Measurements from ENCODE around the gene CFAP73. TPM values are rescaled to one million over a fixed set of nuclear protein-coding genes. Genes with fewer than 3 reads are reported as not detected.

Gene CFAP73
- total and polyA plus RNA-seq, 10 of the 15 experiments (the other 5 are each of a cell fraction or from before 2014, with no cell fraction given) = 0.18 TPM; not detected in 9

DNA sequence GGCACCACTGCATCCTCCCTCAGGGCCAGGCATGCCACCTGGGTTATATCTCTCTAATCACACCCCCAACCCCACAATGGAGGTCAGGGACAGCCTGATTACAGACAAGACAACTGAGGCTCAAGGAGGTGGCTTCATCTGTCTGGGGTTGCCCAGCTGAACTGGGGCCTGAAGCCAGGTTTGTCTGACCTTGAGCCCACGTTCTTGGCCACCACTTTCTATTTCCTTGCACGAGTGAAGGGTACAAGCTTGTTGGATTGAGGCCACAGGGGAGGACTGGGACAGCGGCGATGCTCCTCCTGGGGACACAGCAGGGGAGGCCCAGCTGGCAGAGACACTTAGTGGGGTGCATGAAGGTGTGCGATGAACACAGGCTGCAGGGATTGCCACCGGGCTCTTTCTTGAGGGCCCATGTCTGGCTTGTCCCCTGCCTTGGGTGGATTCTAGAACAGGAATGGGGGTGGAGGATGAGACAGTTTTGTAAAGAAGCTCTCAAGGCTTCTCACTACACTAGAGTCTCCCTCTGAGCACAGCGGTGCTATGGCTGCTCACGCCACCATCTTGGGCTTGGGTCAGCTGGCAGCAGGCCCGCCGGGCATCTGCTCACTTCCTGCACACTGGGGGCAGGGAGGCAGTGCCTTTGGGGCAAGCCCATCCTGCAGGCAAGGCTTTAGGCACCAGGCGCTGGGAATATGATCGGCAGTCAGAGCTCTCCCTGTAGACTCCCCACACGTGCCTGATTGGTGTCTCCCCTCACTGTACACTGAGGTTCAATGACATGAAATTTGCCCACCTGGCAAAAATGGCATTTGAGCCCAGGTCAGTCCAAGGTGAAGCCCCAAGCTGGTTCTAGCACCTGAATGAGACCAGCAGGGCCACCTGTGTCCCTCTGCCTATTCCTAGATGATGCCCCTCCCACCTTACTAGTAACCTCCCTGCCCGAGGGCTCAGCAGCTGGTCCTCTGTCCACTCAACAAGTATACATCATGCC is 52.0 kb downstream of the CFAP73 start (continued):
- TF ChIP-seq, protein P1, sequence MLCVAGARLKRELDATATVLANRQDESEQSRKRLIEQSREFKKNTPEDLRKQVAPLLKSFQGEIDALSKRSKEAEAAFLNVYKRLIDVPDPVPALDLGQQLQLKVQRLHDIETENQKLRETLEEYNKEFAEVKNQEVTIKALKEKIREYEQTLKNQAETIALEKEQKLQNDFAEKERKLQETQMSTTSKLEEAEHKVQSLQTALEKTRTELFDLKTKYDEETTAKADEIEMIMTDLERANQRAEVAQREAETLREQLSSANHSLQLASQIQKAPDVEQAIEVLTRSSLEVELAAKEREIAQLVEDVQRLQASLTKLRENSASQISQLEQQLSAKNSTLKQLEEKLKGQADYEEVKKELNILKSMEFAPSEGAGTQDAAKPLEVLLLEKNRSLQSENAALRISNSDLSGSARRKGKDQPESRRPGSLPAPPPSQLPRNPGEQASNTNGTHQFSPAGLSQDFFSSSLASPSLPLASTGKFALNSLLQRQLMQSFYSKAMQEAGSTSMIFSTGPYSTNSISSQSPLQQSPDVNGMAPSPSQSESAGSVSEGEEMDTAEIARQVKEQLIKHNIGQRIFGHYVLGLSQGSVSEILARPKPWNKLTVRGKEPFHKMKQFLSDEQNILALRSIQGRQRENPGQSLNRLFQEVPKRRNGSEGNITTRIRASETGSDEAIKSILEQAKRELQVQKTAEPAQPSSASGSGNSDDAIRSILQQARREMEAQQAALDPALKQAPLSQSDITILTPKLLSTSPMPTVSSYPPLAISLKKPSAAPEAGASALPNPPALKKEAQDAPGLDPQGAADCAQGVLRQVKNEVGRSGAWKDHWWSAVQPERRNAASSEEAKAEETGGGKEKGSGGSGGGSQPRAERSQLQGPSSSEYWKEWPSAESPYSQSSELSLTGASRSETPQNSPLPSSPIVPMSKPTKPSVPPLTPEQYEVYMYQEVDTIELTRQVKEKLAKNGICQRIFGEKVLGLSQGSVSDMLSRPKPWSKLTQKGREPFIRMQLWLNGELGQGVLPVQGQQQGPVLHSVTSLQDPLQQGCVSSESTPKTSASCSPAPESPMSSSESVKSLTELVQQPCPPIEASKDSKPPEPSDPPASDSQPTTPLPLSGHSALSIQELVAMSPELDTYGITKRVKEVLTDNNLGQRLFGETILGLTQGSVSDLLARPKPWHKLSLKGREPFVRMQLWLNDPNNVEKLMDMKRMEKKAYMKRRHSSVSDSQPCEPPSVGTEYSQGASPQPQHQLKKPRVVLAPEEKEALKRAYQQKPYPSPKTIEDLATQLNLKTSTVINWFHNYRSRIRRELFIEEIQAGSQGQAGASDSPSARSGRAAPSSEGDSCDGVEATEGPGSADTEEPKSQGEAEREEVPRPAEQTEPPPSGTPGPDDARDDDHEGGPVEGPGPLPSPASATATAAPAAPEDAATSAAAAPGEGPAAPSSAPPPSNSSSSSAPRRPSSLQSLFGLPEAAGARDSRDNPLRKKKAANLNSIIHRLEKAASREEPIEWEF (IDR thresholded peaks at IDR 0.05; ENCODE audit: insufficient replicate concordance, low read depth, low read length) = no peak
- TF ChIP-seq IKZF1 (conservative IDR thresholded peaks at IDR 0.05) (no peak), HDGF (IDR thresholded peaks at IDR 0.05) (no peak), CBX3 (IDR thresholded peaks at IDR 0.05; ENCODE audit: borderline replicate concordance, low read depth) (no peak), KLF5 (IDR thresholded peaks at IDR 0.05; ENCODE audit: partially characterized antibody) (no peak), BRCA1 (IDR thresholded peaks at IDR 0.05; ENCODE audit: low read depth, low read length) (no peak), CBFB (IDR thresholded peaks at IDR 0.05; ENCODE audit: low read depth) (no peak), CHD2 (IDR thresholded peaks at IDR 0.05; ENCODE audit: borderline replicate concordance, low read depth, low read length) (no peak), SUPT20H (IDR thresholded peaks at IDR 0.05; ENCODE audit: borderline replicate concordance, control insufficient read depth, low read depth, low read length) (no peak)
- TF ChIP-seq, protein P2, sequence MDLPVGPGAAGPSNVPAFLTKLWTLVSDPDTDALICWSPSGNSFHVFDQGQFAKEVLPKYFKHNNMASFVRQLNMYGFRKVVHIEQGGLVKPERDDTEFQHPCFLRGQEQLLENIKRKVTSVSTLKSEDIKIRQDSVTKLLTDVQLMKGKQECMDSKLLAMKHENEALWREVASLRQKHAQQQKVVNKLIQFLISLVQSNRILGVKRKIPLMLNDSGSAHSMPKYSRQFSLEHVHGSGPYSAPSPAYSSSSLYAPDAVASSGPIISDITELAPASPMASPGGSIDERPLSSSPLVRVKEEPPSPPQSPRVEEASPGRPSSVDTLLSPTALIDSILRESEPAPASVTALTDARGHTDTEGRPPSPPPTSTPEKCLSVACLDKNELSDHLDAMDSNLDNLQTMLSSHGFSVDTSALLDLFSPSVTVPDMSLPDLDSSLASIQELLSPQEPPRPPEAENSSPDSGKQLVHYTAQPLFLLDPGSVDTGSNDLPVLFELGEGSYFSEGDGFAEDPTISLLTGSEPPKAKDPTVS (IDR thresholded peaks at IDR 0.05; ENCODE audit: low read depth, low read length) = no peak
